ENCODE data around the gene PIGL.

DNA sequence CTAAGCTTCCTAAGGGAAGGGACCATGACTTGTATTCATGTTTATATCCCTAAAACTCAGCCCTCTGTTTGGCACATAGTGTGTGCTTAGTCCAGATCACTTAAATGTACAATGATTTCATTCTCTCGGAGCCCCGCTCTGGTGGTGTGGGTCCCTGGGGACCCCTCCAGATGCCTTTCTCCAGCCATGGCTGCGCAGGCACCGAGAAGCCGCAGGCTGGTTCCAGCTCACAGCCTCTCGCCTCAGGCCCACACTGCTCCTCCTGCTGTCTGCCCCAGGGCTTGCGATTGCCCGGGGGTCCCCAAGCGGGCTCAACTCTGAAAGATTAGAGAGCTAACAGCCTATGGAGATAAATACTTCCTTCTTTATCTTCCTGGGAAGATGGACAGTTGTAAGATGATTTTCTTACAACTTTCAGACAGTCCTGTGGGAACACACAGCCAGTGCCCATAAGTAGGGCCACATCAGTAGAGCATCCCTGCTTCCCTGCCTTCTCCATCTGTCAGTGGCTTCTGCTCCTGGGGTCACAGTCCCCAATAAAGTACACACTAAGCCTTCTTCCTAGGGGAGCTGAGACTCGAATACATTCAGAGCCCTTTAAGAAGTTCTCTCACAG is 70.0 kb downstream of the PIGL start:
- TF ChIP-seq, protein P1, sequence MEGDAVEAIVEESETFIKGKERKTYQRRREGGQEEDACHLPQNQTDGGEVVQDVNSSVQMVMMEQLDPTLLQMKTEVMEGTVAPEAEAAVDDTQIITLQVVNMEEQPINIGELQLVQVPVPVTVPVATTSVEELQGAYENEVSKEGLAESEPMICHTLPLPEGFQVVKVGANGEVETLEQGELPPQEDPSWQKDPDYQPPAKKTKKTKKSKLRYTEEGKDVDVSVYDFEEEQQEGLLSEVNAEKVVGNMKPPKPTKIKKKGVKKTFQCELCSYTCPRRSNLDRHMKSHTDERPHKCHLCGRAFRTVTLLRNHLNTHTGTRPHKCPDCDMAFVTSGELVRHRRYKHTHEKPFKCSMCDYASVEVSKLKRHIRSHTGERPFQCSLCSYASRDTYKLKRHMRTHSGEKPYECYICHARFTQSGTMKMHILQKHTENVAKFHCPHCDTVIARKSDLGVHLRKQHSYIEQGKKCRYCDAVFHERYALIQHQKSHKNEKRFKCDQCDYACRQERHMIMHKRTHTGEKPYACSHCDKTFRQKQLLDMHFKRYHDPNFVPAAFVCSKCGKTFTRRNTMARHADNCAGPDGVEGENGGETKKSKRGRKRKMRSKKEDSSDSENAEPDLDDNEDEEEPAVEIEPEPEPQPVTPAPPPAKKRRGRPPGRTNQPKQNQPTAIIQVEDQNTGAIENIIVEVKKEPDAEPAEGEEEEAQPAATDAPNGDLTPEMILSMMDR (IDR thresholded peaks at IDR 0.05), result no peak
- TF ChIP-seq POLR2A (IDR thresholded peaks at IDR 0.05), result no peak
- TF ChIP-seq EP300 (IDR thresholded peaks at IDR 0.05), result no peak

All from sigmoid colon (tissue), 4 donors.